Activated CD4-positive, CD25-positive, alpha-beta regulatory T cell treated with anti-CD3 and anti-CD28 coated beads, Interleukin-2, amount 50 U/mL, for 24 hours (primary cell): ENCODE results near the gene PTGIR.

Experiments used
- ATAC-seq, 2 donors: fragments of 150-1000 bp; cut with Tn5 transposase; one replicate each; pipeline ENCODE4 v1.10.0; 2021; ENCODE audit warnings: mild to moderate bottlenecking in 1 of 2, moderate library complexity in 1 of 2

The PTGIR gene, protein sequence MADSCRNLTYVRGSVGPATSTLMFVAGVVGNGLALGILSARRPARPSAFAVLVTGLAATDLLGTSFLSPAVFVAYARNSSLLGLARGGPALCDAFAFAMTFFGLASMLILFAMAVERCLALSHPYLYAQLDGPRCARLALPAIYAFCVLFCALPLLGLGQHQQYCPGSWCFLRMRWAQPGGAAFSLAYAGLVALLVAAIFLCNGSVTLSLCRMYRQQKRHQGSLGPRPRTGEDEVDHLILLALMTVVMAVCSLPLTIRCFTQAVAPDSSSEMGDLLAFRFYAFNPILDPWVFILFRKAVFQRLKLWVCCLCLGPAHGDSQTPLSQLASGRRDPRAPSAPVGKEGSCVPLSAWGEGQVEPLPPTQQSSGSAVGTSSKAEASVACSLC

GRCh38 chr19:46624958-46625661 is at the start of gene PTGIR:
PTGIR (minus strand) TSS chr19:46625089; CDS start chr19:46624225, 864 bp downstream.
- peak in 1 of 2 donors; percentile 33 for ATAC-seq

- no peak for ATAC-seq
Measured at GRCh38 chr19:46670813-46671212, 45.9 kb upstream of the PTGIR start.

DNA sequence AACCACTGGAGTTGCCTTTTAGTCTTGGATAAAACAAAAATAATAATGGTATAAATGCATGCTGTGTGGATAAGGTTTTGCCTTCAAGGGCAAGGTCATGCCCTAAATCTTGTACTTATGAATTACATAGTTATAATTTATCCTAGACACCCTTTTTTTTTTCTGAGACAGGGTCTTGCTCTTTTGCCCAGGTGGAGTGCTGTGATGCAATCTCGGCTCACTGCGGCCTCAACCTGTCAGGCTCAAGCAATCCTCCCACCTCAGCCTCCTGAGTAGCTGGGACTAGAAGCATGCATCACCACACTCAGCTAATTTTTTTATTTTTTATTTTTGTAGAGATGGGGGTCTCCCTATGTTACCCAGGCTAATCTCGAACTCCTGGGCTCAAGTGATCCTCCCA is 43.8 kb upstream of the PTGIR start:
- ATAC-seq: no peak

GRCh38 chr19:46665072-46665471 is 40.2 kb upstream of the PTGIR start:
- ATAC-seq: no peak

DNA sequence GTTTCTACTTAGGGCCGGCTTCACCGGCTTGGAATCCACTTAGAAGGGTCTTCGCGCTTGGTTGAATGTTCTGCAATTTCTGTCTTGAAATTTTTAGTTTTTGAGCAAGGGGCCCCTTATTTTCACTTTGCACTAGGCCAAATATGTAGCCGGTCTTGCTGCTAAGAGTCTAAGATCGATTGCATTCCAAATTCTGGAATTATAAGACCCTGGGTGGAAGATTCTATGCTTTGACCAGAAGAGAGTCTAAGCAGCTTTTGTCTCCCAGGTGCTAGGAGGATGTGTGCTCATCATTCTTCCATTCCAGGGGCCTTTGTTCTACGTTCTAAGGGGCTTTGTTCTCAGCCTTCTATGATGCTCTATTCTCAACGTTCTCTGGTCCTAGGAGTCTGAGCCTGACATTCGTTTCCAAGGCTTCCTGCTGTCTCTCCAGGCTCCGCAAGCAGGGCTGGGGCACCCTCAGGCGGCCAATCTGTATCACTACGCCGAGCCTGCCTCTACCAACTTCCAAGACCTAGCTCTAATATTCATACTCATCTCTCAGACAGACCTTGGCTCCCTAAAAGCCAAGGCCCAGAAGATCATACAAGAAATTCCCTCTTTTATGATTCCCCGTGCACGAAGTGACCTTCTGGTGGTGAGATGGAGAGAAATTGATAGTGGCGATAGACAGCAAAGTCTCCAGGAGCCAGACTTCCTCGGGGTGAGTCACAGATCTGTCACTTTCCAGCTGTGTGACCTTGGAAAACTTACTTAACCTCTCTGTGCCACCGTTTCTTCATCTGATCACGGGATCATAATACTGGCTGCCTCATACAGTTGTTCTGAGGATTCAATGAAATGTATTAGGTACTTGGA is 37.1 kb upstream of the PTGIR start:
- ATAC-seq: peak; percentile 35 to 39

GRCh38 chr19:46661020-46661731 is 36.3 kb upstream of the PTGIR start, which contains the start of gene DACT3:
DACT3 (minus strand) TSS chr19:46661182; CDS start chr19:46661064, 118 bp downstream.
- ATAC-seq: peak; percentile 89 to 93

GRCh38 chr19:46660551-46661019 is 35.7 kb upstream of the PTGIR start:
- no peak for ATAC-seq

GRCh38 chr19:46660008-46660517 is 35.2 kb upstream of the PTGIR start:
- ATAC-seq: no peak

DNA sequence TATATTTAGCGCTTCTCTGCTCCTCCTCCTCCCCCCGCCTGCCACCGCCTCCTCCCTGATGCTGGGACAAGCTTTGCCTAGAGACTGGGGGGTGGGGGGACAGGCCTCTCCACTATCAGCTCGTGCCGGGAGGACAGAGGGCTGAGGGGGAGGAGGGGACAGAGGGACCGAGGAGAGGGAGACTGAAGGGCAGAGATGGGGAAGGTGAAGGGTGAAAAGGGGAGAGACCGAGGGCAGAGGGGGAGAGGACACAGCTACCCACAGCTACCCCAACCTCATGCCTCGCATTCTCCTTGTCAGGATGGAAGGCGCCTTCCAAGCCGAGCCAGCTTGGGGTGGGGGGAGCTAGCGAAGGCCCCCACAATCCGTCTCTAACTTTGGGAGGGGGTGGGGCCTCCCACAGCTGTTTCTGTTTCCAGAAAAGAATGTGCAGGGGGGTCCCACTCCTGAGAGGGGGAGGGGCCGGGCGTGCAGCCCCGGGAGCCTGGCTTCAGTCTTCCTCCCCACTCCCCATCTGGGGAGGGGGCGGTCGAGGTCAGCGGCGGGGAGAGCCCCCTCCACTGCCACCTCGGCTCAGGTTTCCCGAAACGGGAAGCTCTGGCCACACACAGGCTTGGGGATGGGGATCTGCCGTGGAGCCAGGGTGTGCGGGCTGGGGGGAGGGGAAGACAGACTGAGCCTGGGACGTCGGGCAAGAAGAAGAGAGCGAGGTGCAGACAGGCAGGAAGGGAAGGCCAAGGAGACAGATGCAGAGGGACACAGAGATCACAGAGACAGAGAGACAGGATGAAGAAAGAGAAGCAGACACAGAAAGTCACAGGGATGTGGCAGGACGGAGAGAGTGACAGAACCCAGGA is 34.5 kb upstream of the PTGIR start:
- no peak for ATAC-seq

DNA sequence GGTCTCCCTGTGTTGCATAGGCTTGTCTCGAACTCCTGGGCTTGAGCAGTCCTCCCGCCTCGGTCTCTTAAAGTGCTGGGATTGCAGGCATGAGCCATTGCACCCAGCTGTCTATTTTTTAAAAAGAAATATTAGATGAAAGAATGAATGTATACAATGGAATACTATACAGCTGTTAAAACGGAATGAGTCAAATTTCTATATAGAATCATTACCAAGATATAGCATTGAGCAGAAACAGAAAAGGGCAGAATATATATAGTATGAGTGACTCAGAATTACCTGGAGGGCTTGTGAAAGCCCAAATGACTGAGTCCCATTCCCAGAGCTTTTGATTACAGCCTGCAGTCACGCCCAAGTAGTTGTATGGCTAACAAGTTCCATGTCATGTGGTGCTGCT is 31.7 kb upstream of the PTGIR start:
- ATAC-seq: no peak

GRCh38 chr19:46654621-46655152 is 29.8 kb upstream of the PTGIR start:
- ATAC-seq: no peak

GRCh38 chr19:46650445-46650844 is 25.6 kb upstream of the PTGIR start:
- no peak for ATAC-seq

GRCh38 chr19:46648961-46649960 is 24.4 kb upstream of the PTGIR start:
- no peak for ATAC-seq

DNA sequence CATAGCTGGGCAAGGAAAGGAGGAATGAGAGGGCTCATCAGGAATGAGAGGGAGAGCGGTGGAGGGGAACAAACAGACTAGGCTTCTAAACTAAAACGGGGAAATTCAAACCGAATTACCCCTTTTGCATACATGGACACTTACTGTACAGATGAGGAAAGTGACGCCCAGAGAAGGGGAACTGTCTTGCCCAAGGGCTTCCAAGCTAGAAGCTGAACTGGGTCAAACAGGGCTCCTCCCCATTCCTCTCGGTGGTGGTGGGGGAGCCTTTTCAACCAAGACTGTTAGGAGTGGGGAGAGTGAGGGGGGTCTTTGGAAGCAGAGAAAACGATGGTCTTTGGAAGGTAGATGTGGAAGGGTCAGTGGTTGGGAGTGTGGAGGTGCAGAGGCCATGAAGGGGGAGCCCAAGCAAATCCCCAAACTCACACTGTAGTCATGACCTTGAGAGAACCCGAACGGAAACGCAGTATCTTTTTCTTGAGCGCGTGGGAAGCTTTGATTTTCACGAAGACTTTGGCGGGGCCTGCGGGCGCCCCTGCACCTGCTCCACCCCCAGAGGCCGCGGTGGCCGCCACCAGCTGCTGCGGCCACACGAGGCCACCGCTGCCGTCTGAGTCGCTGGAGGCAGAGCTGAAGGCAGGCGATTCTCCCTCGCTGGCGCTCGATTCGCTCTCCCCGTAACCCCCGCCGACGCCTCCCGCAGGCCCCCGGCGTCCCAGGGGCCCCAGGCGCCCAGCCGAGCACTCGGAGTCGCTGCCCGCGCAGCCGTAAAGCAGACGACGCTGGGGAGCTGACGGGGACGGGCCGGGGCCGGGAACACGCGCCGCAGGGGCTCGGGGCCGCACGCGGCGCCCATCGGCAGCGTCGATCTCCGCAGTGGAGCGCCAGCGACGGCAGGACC is 23.4 kb upstream of the PTGIR start:
- ATAC-seq: peak in 1 of 2 donors; percentile 30

- ATAC-seq: no peak
Measured at GRCh38 chr19:46646402-46646801, 21.5 kb upstream of the PTGIR start.

- ATAC-seq: no peak
Measured at GRCh38 chr19:46644720-46645119, 19.8 kb upstream of the PTGIR start.

DNA sequence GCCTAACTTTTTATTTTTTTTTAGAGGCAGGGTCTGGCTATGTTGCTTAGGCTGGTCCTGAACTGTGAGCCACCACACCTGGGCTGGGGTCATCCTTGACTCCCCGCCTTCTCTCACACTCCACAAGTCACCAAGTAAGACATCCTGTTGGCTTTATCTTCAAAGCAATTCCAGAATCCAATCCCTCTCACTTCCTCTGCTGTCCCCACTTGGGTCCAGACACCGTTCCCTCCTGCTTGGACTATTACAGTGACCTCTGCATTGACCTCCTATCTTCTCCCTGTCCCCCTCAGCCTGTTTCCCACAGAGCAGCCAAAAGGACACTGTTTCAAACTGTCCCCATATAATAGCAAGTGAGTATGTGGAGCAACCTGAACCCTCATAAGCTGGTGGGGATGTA is 15.8 kb upstream of the PTGIR start:
- ATAC-seq: no peak
